ENCODE measurements around the gene UBA7.

Gene UBA7

GRCh38 chr3:49794926-49795905 is 18.5 kb downstream of the UBA7 start:
- no peak for DNase-seq (ENCODE audit: extremely low read depth, low read depth)
- H3K4me3 ChIP-seq (replicated peaks; ENCODE audit: low read depth, low read length): no peak overlapping the region
- TF ChIP-seq CTCF (IDR thresholded peaks at IDR 0.05; ENCODE audit: low read depth, low read length, missing control alignments): no peak

GRCh38 chr3:49794431-49794830 is 19.3 kb downstream of the UBA7 start:
- no peak for TF ChIP-seq CTCF (IDR thresholded peaks at IDR 0.05; ENCODE audit: low read depth, low read length, missing control alignments)
- no peak for DNase-seq (ENCODE audit: extremely low read depth, low read depth)
- H3K4me3 ChIP-seq (replicated peaks; ENCODE audit: low read depth, low read length): no peak overlapping the region

GRCh38 chr3:49793486-49794085 is 20.2 kb downstream of the UBA7 start:
- no peak for TF ChIP-seq CTCF (IDR thresholded peaks at IDR 0.05; ENCODE audit: low read depth, low read length, missing control alignments)
- no peak for DNase-seq (ENCODE audit: extremely low read depth, low read depth)
- H3K4me3 ChIP-seq (replicated peaks; ENCODE audit: low read depth, low read length): no peak overlapping the region

- no peak overlapping the region for H3K4me3 ChIP-seq (replicated peaks; ENCODE audit: low read depth, low read length)
- TF ChIP-seq CTCF (IDR thresholded peaks at IDR 0.05; ENCODE audit: low read depth, low read length, missing control alignments): no peak
- DNase-seq (ENCODE audit: extremely low read depth, low read depth): no peak
Measured at GRCh38 chr3:49792371-49793150, 21.2 kb downstream of the UBA7 start.

GRCh38 chr3:49791571-49791970 is 22.2 kb downstream of the UBA7 start:
- DNase-seq (ENCODE audit: extremely low read depth, low read depth): no peak
- TF ChIP-seq CTCF (IDR thresholded peaks at IDR 0.05; ENCODE audit: low read depth, low read length, missing control alignments): no peak
- H3K4me3 ChIP-seq (replicated peaks; ENCODE audit: low read depth, low read length): no peak overlapping the region

- no peak overlapping the region for H3K4me3 ChIP-seq (replicated peaks; ENCODE audit: low read depth, low read length)
- no peak for DNase-seq (ENCODE audit: extremely low read depth, low read depth)
- no peak for TF ChIP-seq CTCF (IDR thresholded peaks at IDR 0.05; ENCODE audit: low read depth, low read length, missing control alignments)
Measured at GRCh38 chr3:49790626-49791411, 22.9 kb downstream of the UBA7 start.

All from HFF-Myc (cell line).